Glutamatergic neuron (in vitro differentiated cells): ENCODE measurements around the gene PPP1R14C. TPM values are rescaled to one million over a fixed set of nuclear protein-coding genes. Genes with fewer than 3 reads are reported as not detected.

Source experiments
- DNase-seq: peaks from one replicate; pipeline ENCODE4 v3.0.0; 2022
- H3K27ac Mint-ChIP-seq: one replicate; pipeline ENCODE4 v1.8.0; 2020; ENCODE audit warnings: mild to moderate bottlenecking, mixed read lengths, inconsistent platforms; ENCODE audit not compliant: unreplicated experiment
- H3K27me3 Mint-ChIP-seq: one replicate; pipeline ENCODE4 v1.8.0; 2020; ENCODE audit warnings: mild to moderate bottlenecking, moderate library complexity, mixed read lengths, inconsistent platforms; ENCODE audit not compliant: unreplicated experiment
- H3K36me3 Mint-ChIP-seq: one replicate; pipeline ENCODE4 v1.8.0; 2020; ENCODE audit warnings: mild to moderate bottlenecking, mixed read lengths, inconsistent platforms; ENCODE audit not compliant: unreplicated experiment
- H3K4me1 Mint-ChIP-seq: one replicate; pipeline ENCODE4 v1.8.0; 2020; ENCODE audit warnings: mild to moderate bottlenecking, low read depth, mixed read lengths, inconsistent platforms; ENCODE audit not compliant: unreplicated experiment
- H3K4me3 Mint-ChIP-seq: one replicate; pipeline ENCODE4 v1.8.0; 2020; ENCODE audit warnings: mild to moderate bottlenecking, mixed read lengths, inconsistent platforms; ENCODE audit not compliant: unreplicated experiment
- H3K9me3 Mint-ChIP-seq: one replicate; pipeline ENCODE4 v1.8.0; 2020; ENCODE audit warnings: mild to moderate bottlenecking, moderate library complexity, mixed read lengths, inconsistent platforms; ENCODE audit not compliant: unreplicated experiment
- CTCF ChIP-seq: fragments of 200-600 bp; sonication (generic); IDR thresholded peaks from one replicate; pipeline ENCODE4 v1.5.0; 2021; ENCODE audit not compliant: partially characterized antibody, unreplicated experiment
- total RNA-seq: library from RNA; stranded (reverse); fragmentation: NEBNext Ultra II Directional; extraction: Animal tissue kit (Norgen Biotek cat#: 25700); gene quantifications from one replicate; pipeline ENCODE4 v1.2.1, GENCODE V29; 2021; ENCODE audit not compliant: unreplicated experiment

The PPP1R14C gene
- total RNA-seq, 1 donor from 2014 or later, result 4.1 TPM

GRCh38 chr6:150152891-150153876 lies 10.3 kb downstream of the PPP1R14C start:
- peaks cover 8% of the 10 kb centered on the region for H3K4me1 Mint-ChIP-seq
- peaks cover 2% of the 10 kb centered on the region for H3K27me3 Mint-ChIP-seq
- TF ChIP-seq CTCF, result no peak
- no peaks in the 10 kb centered on the region for H3K36me3 Mint-ChIP-seq
- H3K27ac Mint-ChIP-seq, result no peak overlapping the region
- H3K9me3 Mint-ChIP-seq, result no peaks in the 10 kb centered on the region
- no peak for DNase-seq
- H3K4me3 Mint-ChIP-seq, result no peak overlapping the region

GRCh38 chr6:150153905-150154492 lies 11.2 kb downstream of the PPP1R14C start:
- Mint-ChIP-seq H3K36me3 (no peaks in the 10 kb centered on the region), H3K9me3 (no peaks in the 10 kb centered on the region), H3K27me3 (peaks cover 2% of the 10 kb centered on the region), H3K27ac (no peak overlapping the region), H3K4me3 (no peak overlapping the region), H3K4me1 (peaks cover 8% of the 10 kb centered on the region)
- DNase-seq, result no peak
- TF ChIP-seq CTCF, result no peak

- no peak for TF ChIP-seq CTCF
- peaks cover 2% of the 10 kb centered on the region for H3K9me3 Mint-ChIP-seq
- H3K4me3 Mint-ChIP-seq, result no peak overlapping the region
- no peaks in the 10 kb centered on the region for H3K36me3 Mint-ChIP-seq
- H3K27me3 Mint-ChIP-seq, result no peaks in the 10 kb centered on the region
- no peaks in the 10 kb centered on the region for H3K4me1 Mint-ChIP-seq
- no peak for DNase-seq
- H3K27ac Mint-ChIP-seq, result no peak overlapping the region
Measured at GRCh38 chr6:150156460-150156859, 13.6 kb downstream of the PPP1R14C start.

- H3K4me1 Mint-ChIP-seq, result no peaks in the 10 kb centered on the region
- peaks cover 2% of the 10 kb centered on the region for H3K9me3 Mint-ChIP-seq
- TF ChIP-seq CTCF, result no peak
- no peak for DNase-seq
- no peak overlapping the region for H3K27ac Mint-ChIP-seq
- no peak overlapping the region for H3K4me3 Mint-ChIP-seq
- H3K27me3 Mint-ChIP-seq, result no peaks in the 10 kb centered on the region
- no peaks in the 10 kb centered on the region for H3K36me3 Mint-ChIP-seq
Measured at GRCh38 chr6:150157081-150157480, 14.2 kb downstream of the PPP1R14C start.

GRCh38 chr6:150159757-150160156 lies 16.9 kb downstream of the PPP1R14C start:
- H3K4me3 Mint-ChIP-seq, result no peak overlapping the region
- H3K4me1 Mint-ChIP-seq, result no peaks in the 10 kb centered on the region
- H3K27me3 Mint-ChIP-seq, result no peaks in the 10 kb centered on the region
- no peak for TF ChIP-seq CTCF
- no peaks in the 10 kb centered on the region for H3K36me3 Mint-ChIP-seq
- H3K9me3 Mint-ChIP-seq, result peaks cover 2% of the 10 kb centered on the region
- DNase-seq, result no peak
- no peak overlapping the region for H3K27ac Mint-ChIP-seq
